ENCODE results near the gene KRT16.

KRT16 gene

DNA sequence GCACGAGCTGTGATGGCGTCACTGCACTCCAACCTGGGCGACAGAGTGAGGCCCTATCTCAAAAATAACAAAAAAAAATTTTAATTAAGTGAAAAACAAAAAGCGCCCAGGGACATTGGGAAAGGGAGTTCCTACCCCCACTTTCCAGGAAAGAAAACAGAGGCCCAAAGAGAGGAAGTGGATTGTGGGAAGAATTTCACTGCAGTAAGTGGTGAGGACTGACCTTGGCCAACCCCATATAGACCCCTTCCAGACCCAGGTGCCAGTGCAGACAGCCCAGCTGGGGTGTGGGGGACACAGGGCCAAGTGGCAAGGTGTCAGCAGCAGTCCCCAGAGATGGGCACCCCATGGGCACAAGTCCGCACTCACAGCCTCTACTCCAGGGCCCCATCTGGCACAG is 40.9 kb upstream of the KRT16 start:
- Histone ChIP-seq H3K79me2 (ENCODE audit: low read length) (no peaks in the 10 kb centered on the region), H3K4me3 (ENCODE audit: low read length) (no peak overlapping the region), H3K27ac (ENCODE audit: low read length) (no peak overlapping the region), H2AFZ (ENCODE audit: low read length) (no peak overlapping the region), H3K9me3 (replicated peaks; ENCODE audit: insufficient read depth, low read length) (no peaks in the 10 kb centered on the region), H4K20me1 (ENCODE audit: insufficient read depth, low read length) (no peaks in the 10 kb centered on the region), H3K9ac (ENCODE audit: low read length) (no peak overlapping the region), H3F3A (ENCODE audit: insufficient read depth, low read length) (no peaks in the 10 kb centered on the region), H3K27me3 (replicated peaks; ENCODE audit: insufficient read depth, low read length) (no peaks in the 10 kb centered on the region), H3K9me2 (replicated peaks; ENCODE audit: insufficient read depth, low read length) (no peaks in the 10 kb centered on the region), H3K4me1 (ENCODE audit: low read length) (peaks cover 7% of the 10 kb centered on the region; the same call in 1 of the 2 replicates), H3K36me3 (replicated peaks; ENCODE audit: insufficient read depth, low read length) (no peaks in the 10 kb centered on the region), H3K4me2 (ENCODE audit: low read depth, low read length) (no peak overlapping the region)
- DNase-seq: no peak
- TF ChIP-seq, protein P1, sequence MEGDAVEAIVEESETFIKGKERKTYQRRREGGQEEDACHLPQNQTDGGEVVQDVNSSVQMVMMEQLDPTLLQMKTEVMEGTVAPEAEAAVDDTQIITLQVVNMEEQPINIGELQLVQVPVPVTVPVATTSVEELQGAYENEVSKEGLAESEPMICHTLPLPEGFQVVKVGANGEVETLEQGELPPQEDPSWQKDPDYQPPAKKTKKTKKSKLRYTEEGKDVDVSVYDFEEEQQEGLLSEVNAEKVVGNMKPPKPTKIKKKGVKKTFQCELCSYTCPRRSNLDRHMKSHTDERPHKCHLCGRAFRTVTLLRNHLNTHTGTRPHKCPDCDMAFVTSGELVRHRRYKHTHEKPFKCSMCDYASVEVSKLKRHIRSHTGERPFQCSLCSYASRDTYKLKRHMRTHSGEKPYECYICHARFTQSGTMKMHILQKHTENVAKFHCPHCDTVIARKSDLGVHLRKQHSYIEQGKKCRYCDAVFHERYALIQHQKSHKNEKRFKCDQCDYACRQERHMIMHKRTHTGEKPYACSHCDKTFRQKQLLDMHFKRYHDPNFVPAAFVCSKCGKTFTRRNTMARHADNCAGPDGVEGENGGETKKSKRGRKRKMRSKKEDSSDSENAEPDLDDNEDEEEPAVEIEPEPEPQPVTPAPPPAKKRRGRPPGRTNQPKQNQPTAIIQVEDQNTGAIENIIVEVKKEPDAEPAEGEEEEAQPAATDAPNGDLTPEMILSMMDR (IDR thresholded peaks at IDR 0.05; ENCODE audit: low read length): no peak

DNA sequence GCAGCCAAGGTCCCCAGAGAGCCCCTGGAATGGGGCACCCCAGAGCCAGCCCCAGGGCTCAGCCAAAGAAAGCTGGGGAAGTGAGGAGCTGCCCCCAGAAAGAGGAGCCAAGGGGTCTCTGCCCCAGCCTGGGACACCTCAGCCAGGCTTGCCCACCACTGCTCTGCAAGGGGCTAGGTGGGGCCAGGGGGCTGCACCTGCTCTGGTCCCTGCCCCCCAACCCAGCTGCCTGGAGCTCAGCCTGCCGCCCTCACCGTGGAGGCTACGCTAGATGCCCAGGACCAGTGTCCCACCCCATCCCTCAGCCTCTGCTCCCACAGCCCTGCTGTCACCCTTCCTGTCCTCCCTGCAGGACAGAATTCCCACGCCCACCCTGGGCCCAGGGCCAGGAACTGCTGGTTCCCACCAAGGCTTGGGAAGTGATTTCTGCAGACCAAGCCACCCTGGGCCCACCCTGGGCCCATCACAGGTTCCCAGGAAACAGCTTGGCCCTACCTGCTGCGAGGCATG is 39.9 kb upstream of the KRT16 start:
- no peak for DNase-seq
- Histone ChIP-seq H3K79me2 (ENCODE audit: low read length) (no peaks in the 10 kb centered on the region), H3F3A (ENCODE audit: insufficient read depth, low read length) (no peaks in the 10 kb centered on the region), H3K27ac (ENCODE audit: low read length) (no peak overlapping the region), H3K4me1 (ENCODE audit: low read length) (peaks cover 9% of the 10 kb centered on the region; the same call in 1 of the 2 replicates), H3K9ac (ENCODE audit: low read length) (no peak overlapping the region), H3K36me3 (replicated peaks; ENCODE audit: insufficient read depth, low read length) (no peaks in the 10 kb centered on the region), H4K20me1 (ENCODE audit: insufficient read depth, low read length) (no peaks in the 10 kb centered on the region), H3K9me3 (replicated peaks; ENCODE audit: insufficient read depth, low read length) (no peaks in the 10 kb centered on the region), H3K4me3 (ENCODE audit: low read length) (no peak overlapping the region), H3K27me3 (replicated peaks; ENCODE audit: insufficient read depth, low read length) (no peaks in the 10 kb centered on the region), H3K4me2 (ENCODE audit: low read depth, low read length) (no peak overlapping the region), H3K9me2 (replicated peaks; ENCODE audit: insufficient read depth, low read length) (no peaks in the 10 kb centered on the region), H2AFZ (ENCODE audit: low read length) (no peak overlapping the region)
- TF ChIP-seq EZH2 (optimal IDR thresholded peaks at IDR 0.05; ENCODE audit: low read depth, low read length): no peak
- TF ChIP-seq, protein P1 (IDR thresholded peaks at IDR 0.05; ENCODE audit: low read length): no peak
- no peak for TF ChIP-seq EZH2phosphoT487 (IDR thresholded peaks at IDR 0.05; ENCODE audit: low read length)

DNA sequence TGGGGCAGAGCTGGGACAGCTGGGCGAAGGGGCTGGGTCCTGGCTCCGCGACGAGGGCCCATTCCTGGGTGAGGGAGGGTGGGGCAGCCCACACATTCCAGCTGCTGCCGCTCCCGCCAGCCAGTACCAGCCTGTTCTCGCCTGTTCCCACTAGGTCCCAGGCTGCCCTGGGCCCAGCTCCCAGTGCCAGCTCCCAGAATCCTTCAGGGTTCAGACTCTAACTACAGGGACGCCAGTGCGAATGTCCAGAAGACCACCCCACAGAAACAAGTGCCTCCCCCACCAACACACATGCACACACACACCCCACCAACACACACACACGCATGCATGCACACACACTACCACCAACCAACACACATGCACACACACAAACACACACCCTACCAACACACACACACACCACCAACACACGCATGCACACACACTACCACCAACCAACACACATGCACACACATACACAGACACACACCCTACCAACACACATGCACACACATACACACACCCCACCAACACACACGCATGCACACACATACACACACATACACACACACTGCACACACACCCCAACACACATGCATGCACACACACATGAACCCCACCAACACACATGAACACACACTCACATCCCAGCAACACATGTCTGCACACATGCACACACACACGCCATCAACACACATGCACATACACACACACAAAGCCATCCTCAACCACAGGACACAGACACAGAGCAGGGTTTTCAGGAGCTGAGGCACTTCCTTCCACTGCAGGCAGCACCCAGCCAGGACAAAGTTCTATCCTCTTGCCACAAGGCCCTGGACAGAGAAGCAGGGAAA is 39.3 kb upstream of the KRT16 start:
- DNase-seq: no peak
- H3F3A ChIP-seq (ENCODE audit: insufficient read depth, low read length): no peaks in the 10 kb centered on the region
- no peaks in the 10 kb centered on the region for H3K36me3 ChIP-seq (replicated peaks; ENCODE audit: insufficient read depth, low read length)
- peaks cover 11% of the 10 kb centered on the region; the same call in 1 of the 2 replicates for H3K4me1 ChIP-seq (ENCODE audit: low read length)
- no peaks in the 10 kb centered on the region for H3K79me2 ChIP-seq (ENCODE audit: low read length)
- H4K20me1 ChIP-seq (ENCODE audit: insufficient read depth, low read length): no peaks in the 10 kb centered on the region
- H3K9ac ChIP-seq (ENCODE audit: low read length): no peak overlapping the region
- H3K9me2 ChIP-seq (replicated peaks; ENCODE audit: insufficient read depth, low read length): no peaks in the 10 kb centered on the region
- H3K4me3 ChIP-seq (ENCODE audit: low read length): no peak overlapping the region
- no peak overlapping the region for H3K4me2 ChIP-seq (ENCODE audit: low read depth, low read length)
- TF ChIP-seq, protein P1 (IDR thresholded peaks at IDR 0.05; ENCODE audit: low read length): no peak
- no peak for TF ChIP-seq EZH2 (optimal IDR thresholded peaks at IDR 0.05; ENCODE audit: low read depth, low read length)
- TF ChIP-seq EZH2phosphoT487 (IDR thresholded peaks at IDR 0.05; ENCODE audit: low read length): no peak
- H3K27me3 ChIP-seq (replicated peaks; ENCODE audit: insufficient read depth, low read length): no peaks in the 10 kb centered on the region
- H3K9me3 ChIP-seq (replicated peaks; ENCODE audit: insufficient read depth, low read length): no peaks in the 10 kb centered on the region
- H3K27ac ChIP-seq (ENCODE audit: low read length): no peak overlapping the region
- H2AFZ ChIP-seq (ENCODE audit: low read length): no peak overlapping the region

Measured in MM.1S (cell line).